Mucosa of rectum (tissue), 2 donors: ENCODE data around the gene APOB.
A peak's percentile ranks its signal among the peaks of the same experiment; 100 is the strongest.

Source experiments
- H3K27ac ChIP-seq, 2 donors: one replicate each; pipeline ENCODE4 v1.7.0; 2013; ENCODE audit warnings: inconsistent platforms in 2 of 2, low read depth in 2 of 2, low read length in 2 of 2
- H3K27me3 ChIP-seq, 2 donors: one replicate each; pipeline ENCODE4 v1.7.0; 2013; ENCODE audit warnings: low read length in 2 of 2; ENCODE audit not compliant: control insufficient read depth in 2 of 2, insufficient read depth in 2 of 2
- H3K36me3 ChIP-seq, 2 donors: one replicate each; pipeline ENCODE4 v1.7.0; 2013; ENCODE audit warnings: low read length in 2 of 2; ENCODE audit not compliant: control insufficient read depth in 2 of 2, insufficient read depth in 2 of 2
- H3K4me1 ChIP-seq, 2 donors: one replicate each; pipeline ENCODE4 v1.7.0; 2013; ENCODE audit warnings: low read length in 2 of 2, mild to moderate bottlenecking in 1 of 2; ENCODE audit not compliant: control insufficient read depth in 2 of 2, insufficient read depth in 2 of 2
- H3K4me3 ChIP-seq, 2 donors: one replicate each; pipeline ENCODE4 v1.7.0; 2013; ENCODE audit warnings: low read length in 2 of 2
- H3K9ac ChIP-seq, 2 donors: one replicate each; pipeline ENCODE4 v1.7.0; 2013; ENCODE audit warnings: low read length in 2 of 2, low read depth in 1 of 2, mild to moderate bottlenecking in 1 of 2
- H3K9me3 ChIP-seq, 2 donors: one replicate each; pipeline ENCODE4 v1.7.0; 2013; ENCODE audit warnings: low read length in 2 of 2; ENCODE audit not compliant: control insufficient read depth in 2 of 2
- donor health status: healthy.
- donor health status: Normal muscosa, but diverticular disease.

The APOB gene

DNA sequence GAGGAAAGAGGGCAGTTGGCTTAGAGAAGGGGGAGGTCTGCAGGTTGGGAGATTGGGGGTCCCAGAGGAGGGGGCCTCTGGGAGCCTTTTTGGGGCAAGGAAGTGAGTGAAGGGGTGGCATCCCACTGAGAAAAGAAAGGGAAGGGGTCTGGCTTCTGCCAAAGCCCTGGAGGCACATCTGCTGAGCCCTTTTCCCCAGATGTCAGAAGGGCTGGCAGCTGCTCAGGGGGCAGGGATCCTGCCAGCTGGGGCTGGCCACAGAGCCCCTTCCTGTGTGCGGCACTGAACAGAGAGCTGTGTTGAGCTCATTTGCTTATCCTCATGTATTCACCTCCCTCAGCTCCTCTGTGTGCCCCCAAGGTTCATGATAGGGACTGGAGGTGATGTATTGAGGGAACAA, 54.5 kb downstream of the APOB start:
- no peaks in the 10 kb centered on the region for H3K36me3 ChIP-seq
- H3K27me3 ChIP-seq = peaks cover 0 to 2% of the 10 kb centered on the region in 2 donors
- H3K9me3 ChIP-seq = no peaks in the 10 kb centered on the region
- no peak overlapping the region for H3K27ac ChIP-seq
- H3K4me1 ChIP-seq = no peaks in the 10 kb centered on the region
- H3K4me3 ChIP-seq = no peak overlapping the region
- H3K9ac ChIP-seq = no peak overlapping the region

DNA sequence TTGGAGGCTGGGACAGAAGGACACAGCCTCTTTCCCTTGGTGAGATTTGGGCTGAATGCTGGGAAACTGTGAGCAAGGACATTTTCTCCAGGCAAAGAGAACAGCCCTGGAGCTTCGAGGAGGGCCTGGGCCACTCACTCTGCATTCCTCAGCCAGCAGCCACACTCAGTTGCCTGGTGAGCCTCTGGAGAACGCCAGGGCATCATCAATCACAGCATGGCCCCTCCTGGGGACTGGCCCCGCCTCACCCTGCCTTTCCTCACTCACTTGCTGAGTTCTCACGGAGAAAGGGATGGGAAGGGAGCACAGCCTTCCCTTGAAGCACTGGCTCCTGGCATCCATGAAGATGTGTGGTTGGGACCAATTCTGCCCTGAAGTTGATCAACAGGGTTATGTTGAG, 55.0 kb downstream of the APOB start:
- Histone ChIP-seq H3K9me3 (no peaks in the 10 kb centered on the region), H3K9ac (no peak overlapping the region), H3K4me3 (no peak overlapping the region), H3K27ac (no peak overlapping the region), H3K27me3 (peaks cover 0 to 2% of the 10 kb centered on the region in 2 donors), H3K36me3 (no peaks in the 10 kb centered on the region), H3K4me1 (no peaks in the 10 kb centered on the region)

GRCh38 chr2:20986024-20986939, 57.6 kb downstream of the APOB start:
- Histone ChIP-seq H3K27me3 (no peaks in the 10 kb centered on the region), H3K9ac (no peak overlapping the region), H3K27ac (no peak overlapping the region), H3K4me3 (no peak overlapping the region), H3K9me3 (no peaks in the 10 kb centered on the region), H3K4me1 (no peaks in the 10 kb centered on the region), H3K36me3 (no peaks in the 10 kb centered on the region)

DNA sequence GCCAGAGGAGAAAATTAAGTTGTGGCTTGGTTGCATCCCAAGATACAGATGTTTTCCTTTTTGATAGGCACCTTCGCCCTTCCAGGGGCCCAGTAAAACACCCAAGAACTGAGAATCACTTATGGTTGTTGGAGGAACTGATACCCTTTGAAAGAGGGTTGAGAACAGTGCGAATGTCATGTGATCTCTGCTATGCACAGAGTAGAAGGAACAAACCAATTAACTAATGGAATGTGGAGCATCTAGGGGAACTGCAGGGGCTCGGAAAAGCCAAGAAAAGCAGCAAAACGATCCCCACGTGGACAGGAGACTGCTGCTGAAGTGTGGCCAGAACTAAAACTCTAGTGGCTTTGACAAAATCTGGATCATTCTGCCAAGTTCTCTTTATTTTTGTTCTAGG, 58.8 kb downstream of the APOB start:
- no peak overlapping the region for H3K27ac ChIP-seq
- H3K27me3 ChIP-seq = no peaks in the 10 kb centered on the region
- H3K4me3 ChIP-seq = no peak overlapping the region
- H3K4me1 ChIP-seq = no peaks in the 10 kb centered on the region
- no peaks in the 10 kb centered on the region for H3K36me3 ChIP-seq
- H3K9me3 ChIP-seq = no peaks in the 10 kb centered on the region
- no peak overlapping the region for H3K9ac ChIP-seq

GRCh38 chr2:20984408-20984807, 59.5 kb downstream of the APOB start:
- H3K9ac ChIP-seq = no peak overlapping the region
- no peaks in the 10 kb centered on the region for H3K9me3 ChIP-seq
- no peaks in the 10 kb centered on the region for H3K36me3 ChIP-seq
- H3K4me1 ChIP-seq = no peaks in the 10 kb centered on the region
- no peak overlapping the region for H3K4me3 ChIP-seq
- no peak overlapping the region for H3K27ac ChIP-seq
- no peaks in the 10 kb centered on the region for H3K27me3 ChIP-seq

DNA sequence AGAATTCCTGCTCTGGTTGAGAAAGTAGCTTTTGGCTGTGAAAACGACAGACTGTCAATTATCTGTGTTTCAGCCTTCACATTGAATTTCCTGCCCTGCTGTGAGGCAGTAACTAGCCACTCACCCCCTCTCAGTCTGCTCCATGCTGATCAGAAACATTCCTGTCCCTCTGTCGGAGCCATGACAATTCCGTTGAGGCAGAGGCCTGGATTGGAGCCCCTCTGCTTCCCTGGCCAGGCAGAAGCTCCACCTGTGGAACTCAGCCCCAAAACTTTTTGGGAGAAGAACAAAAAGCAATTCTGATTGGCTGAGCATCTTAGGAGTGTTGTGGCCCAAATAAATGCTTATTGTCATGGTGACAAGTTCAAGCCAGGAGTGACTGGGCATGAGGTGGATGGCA, 60.0 kb downstream of the APOB start:
- Histone ChIP-seq H3K4me1 (no peaks in the 10 kb centered on the region), H3K36me3 (no peaks in the 10 kb centered on the region), H3K4me3 (no peak overlapping the region), H3K9me3 (no peaks in the 10 kb centered on the region), H3K27me3 (no peaks in the 10 kb centered on the region), H3K9ac (no peak overlapping the region), H3K27ac (no peak overlapping the region)

GRCh38 chr2:20982861-20983260, 61.0 kb downstream of the APOB start:
- no peaks in the 10 kb centered on the region for H3K9me3 ChIP-seq
- H3K4me1 ChIP-seq = no peaks in the 10 kb centered on the region
- no peak overlapping the region for H3K27ac ChIP-seq
- H3K9ac ChIP-seq = no peak overlapping the region
- H3K27me3 ChIP-seq = no peaks in the 10 kb centered on the region
- no peak overlapping the region for H3K4me3 ChIP-seq
- H3K36me3 ChIP-seq = no peaks in the 10 kb centered on the region

- peaks cover 0 to 3% of the 10 kb centered on the region in 2 donors for H3K4me1 ChIP-seq
- no peak overlapping the region for H3K27ac ChIP-seq
- H3K9ac ChIP-seq = no peak overlapping the region
- no peaks in the 10 kb centered on the region for H3K9me3 ChIP-seq
- H3K27me3 ChIP-seq = no peaks in the 10 kb centered on the region
- H3K36me3 ChIP-seq = no peaks in the 10 kb centered on the region
- H3K4me3 ChIP-seq = no peak overlapping the region
Measured at GRCh38 chr2:20977520-20978180, 66.2 kb downstream of the APOB start.

- Histone ChIP-seq H3K4me1 (peaks cover 0 to 3% of the 10 kb centered on the region in 2 donors), H3K4me3 (no peak overlapping the region), H3K27ac (no peak overlapping the region), H3K36me3 (no peaks in the 10 kb centered on the region), H3K27me3 (no peaks in the 10 kb centered on the region), H3K9ac (no peak overlapping the region), H3K9me3 (no peaks in the 10 kb centered on the region)
Measured at GRCh38 chr2:20976527-20976926, 67.3 kb downstream of the APOB start.

- Histone ChIP-seq H3K36me3 (no peaks in the 10 kb centered on the region), H3K9me3 (no peaks in the 10 kb centered on the region), H3K27ac (peak overlapping the region in 1 of 2 donors; percentile 23), H3K9ac (no peak overlapping the region), H3K4me1 (peaks cover 0 to 3% of the 10 kb centered on the region in 2 donors), H3K4me3 (no peak overlapping the region), H3K27me3 (no peaks in the 10 kb centered on the region)
Measured at GRCh38 chr2:20972792-20973565, 70.9 kb downstream of the APOB start.
